H1 (cell line): Measurements from ENCODE around the gene DLEC1. TPM values are rescaled to one million over a fixed set of nuclear protein-coding genes. Genes with fewer than 3 reads are reported as not detected.

Experiments used
- CHD2 ChIP-seq: IDR thresholded peaks from 2 replicates; pipeline ENCODE4 v1.6.1; 2012; ENCODE audit warnings: low read length, improper control_type of control experiment
- EZH2 ChIP-seq: fragments of 200-600 bp; sonication (generic); IDR thresholded peaks from 2 replicates; pipeline ENCODE4 v1.7.1; 2012; ENCODE audit warnings: low read depth, mild to moderate bottlenecking, moderate library complexity, low read length, inconsistent platforms; ENCODE audit not compliant: severe bottlenecking
- RBBP5 ChIP-seq: IDR thresholded peaks from 2 replicates; pipeline ENCODE4 v1.7.1; 2012; ENCODE audit warnings: low read depth, mild to moderate bottlenecking, inconsistent platforms, low read length, moderate library complexity, borderline replicate concordance
- TEAD4 ChIP-seq: IDR thresholded peaks from 2 replicates; pipeline ENCODE4 v1.6.1; 2012; ENCODE audit warnings: low read depth, low read length, inconsistent platforms, mixed read lengths
- YY1 ChIP-seq: IDR thresholded peaks from 2 replicates; pipeline ENCODE4 v1.6.1; 2011; ENCODE audit warnings: low read depth, mild to moderate bottlenecking, low read length
- polyA plus RNA-seq, 7 experiments: library from polyadenylated mRNA; depleted of rRNA in 3 of 7; stranded (reverse) in 5 of 7; unstranded in 2 of 7; fragments of >200 nt in 5 of 7; fragments of 200-250 nt in 2 of 7; gene quantifications; 1 replicate in 5 of 7; 2 replicates in 1 of 7; 4 replicates in 1 of 7; pipeline versions ENCODE4 v1.2.1 to v1.2.3, GENCODE V29; 2011 to 2013; ENCODE audit warnings: missing spikeins in 2 of 7, mixed read lengths in 2 of 7
- total RNA-seq: library from RNA; stranded (reverse); fragmentation: NEBNext Ultra II Directional; extraction: Animal tissue kit (Norgen Biotek cat#: 25700); gene quantifications from 2 replicates; pipeline ENCODE4 v1.2.1, GENCODE V29; 2021

Gene DLEC1
- total and polyA plus RNA-seq, 2 of the 8 experiments (the other 6 are each of a cell fraction or from before 2014, with no cell fraction given): 0.26 to 0.76 TPM

DNA sequence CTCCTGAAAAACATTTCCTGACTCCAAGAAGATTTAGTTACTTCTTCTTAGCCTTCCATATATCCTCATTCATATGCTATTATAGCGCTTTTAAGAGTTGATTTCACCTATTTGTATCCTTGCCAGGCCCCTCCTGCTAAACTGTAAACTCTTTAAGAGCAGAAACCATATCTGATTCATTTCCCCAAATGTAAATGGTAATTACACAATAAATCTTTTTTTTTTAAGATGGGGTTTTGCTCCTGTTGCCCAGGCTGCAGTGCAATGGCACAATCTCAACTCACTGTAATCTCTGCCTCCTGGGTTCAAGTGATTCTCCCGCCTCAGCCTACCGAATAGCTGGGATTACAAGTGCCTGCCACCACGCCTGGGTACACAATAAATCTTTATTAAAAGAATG, 4.5 kb downstream of the DLEC1 start (continued):
- TF ChIP-seq EZH2 (no peak), TEAD4 (no peak), YY1 (no peak), CHD2 (no peak), RBBP5 (no peak)
